Mesodermal cell (in vitro differentiated cells): Measurements from ENCODE around the gene AFTPH.

Experiments
- H3K27ac ChIP-seq: 2 replicates; pipeline ENCODE4 v1.7.0; 2013; ENCODE audit warnings: mild to moderate bottlenecking, low read depth, low read length, moderate library complexity; ENCODE audit not compliant: severe bottlenecking
- H3K36me3 ChIP-seq: 2 replicates; pipeline ENCODE4 v1.7.1; 2013; ENCODE audit warnings: mild to moderate bottlenecking, low read length, moderate library complexity; ENCODE audit not compliant: control insufficient read depth, insufficient read depth
- H3K4me1 ChIP-seq: one replicate; pipeline ENCODE4 v1.7.1; 2013; ENCODE audit warnings: mild to moderate bottlenecking, low read length; ENCODE audit not compliant: insufficient read depth, control insufficient read depth, poor library complexity, severe bottlenecking
- H3K4me3 ChIP-seq: 2 replicates; pipeline ENCODE4 v1.7.0; 2013; ENCODE audit warnings: low read length, control low read depth, mild to moderate bottlenecking; ENCODE audit not compliant: insufficient read depth, poor library complexity, severe bottlenecking; ENCODE audit errors: extremely low read depth
- H3K9me3 ChIP-seq: 2 replicates; pipeline ENCODE4 v1.7.1; 2013; ENCODE audit warnings: mild to moderate bottlenecking, low read length, moderate library complexity; ENCODE audit not compliant: control insufficient read depth
- WGBS, 2 experiments: methylation state at CpG; one replicate each; pipeline ENCODE4 v1.1.5; 2013; ENCODE audit warnings: missing lambda C conversion rate in 2 of 2; ENCODE audit not compliant: insufficient coverage in 2 of 2; 5-methylcytosine and 5-hydroxymethylcytosine counted together

The AFTPH gene

DNA sequence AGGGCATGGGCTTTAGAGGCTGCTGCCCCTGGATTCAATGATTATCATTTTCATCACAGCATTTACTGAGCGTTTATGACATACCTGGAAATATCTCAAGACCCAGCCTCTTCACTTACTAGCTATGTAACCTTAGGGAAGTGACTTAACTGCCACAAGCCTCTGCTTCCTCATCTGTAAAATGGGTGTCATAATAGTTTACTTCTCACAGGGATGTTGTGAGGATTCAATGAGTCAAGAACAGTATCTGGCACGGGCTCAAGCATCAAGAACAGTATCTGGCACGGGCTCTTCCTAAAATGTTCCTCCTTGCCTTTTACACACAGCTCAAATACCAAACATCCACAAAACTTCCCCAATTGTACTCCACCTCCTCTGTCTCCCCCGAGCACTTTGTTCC lies 38.8 kb upstream of the AFTPH start:
- Histone ChIP-seq H3K36me3 (no peaks in the 10 kb centered on the region), H3K4me3 (no peak overlapping the region), H3K9me3 (no peaks in the 10 kb centered on the region), H3K27ac (no peak overlapping the region), H3K4me1 (peaks cover 23% of the 10 kb centered on the region)
- WGBS, 2 experiments, result 85 to 95% methylated on average over 3 of the region's 4 CpGs

DNA sequence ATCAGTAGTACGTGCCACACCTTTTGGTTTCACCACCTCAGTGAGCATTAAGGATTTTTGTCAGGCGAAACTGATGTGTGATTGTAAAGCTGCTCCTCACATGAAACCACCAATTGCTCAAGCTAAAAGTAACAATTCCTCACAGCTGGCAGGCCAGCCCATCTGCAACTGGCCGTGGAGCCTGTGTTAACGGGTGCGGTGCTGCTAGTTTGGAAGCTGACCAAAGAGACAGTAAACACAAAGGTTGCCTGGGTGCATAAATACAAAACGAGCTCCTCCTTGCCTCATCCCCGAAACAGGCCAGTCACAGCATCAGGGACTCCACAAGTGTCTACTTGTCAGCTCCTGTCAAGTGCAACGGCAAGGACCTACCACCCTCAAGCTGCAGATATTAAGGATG lies 38.2 kb upstream of the AFTPH start:
- Histone ChIP-seq H3K9me3 (no peaks in the 10 kb centered on the region), H3K27ac (no peak overlapping the region), H3K36me3 (no peaks in the 10 kb centered on the region), H3K4me3 (no peak overlapping the region), H3K4me1 (peaks cover 23% of the 10 kb centered on the region)
- 83 to 87% methylated on average over 6 to 8 of the region's 8 CpGs for WGBS, 2 experiments

GRCh38 chr2:64487256-64488049 lies 36.7 kb upstream of the AFTPH start:
- 77 to 84% methylated on average over 4 to 5 of the region's 10 CpGs for WGBS, 2 experiments
- peaks cover 22% of the 10 kb centered on the region for H3K4me1 ChIP-seq
- H3K4me3 ChIP-seq, result no peak overlapping the region
- H3K27ac ChIP-seq, result no peak overlapping the region
- no peaks in the 10 kb centered on the region for H3K36me3 ChIP-seq
- no peaks in the 10 kb centered on the region for H3K9me3 ChIP-seq

- Histone ChIP-seq H3K27ac (no peak overlapping the region), H3K36me3 (no peaks in the 10 kb centered on the region), H3K4me1 (peaks cover 17% of the 10 kb centered on the region), H3K9me3 (no peaks in the 10 kb centered on the region), H3K4me3 (no peak overlapping the region)
- 62 to 66% methylated on average over 14 to 16 of the region's 20 CpGs for WGBS, 2 experiments
These were observed 35.8 kb upstream of the AFTPH start for GRCh38 chr2:64488050-64488974.

- Histone ChIP-seq H3K4me3 (no peak overlapping the region), H3K9me3 (no peaks in the 10 kb centered on the region), H3K4me1 (peaks cover 13% of the 10 kb centered on the region), H3K27ac (no peak overlapping the region), H3K36me3 (no peaks in the 10 kb centered on the region)
- WGBS, 2 experiments, result 81 to 85% methylated on average over 3 of the region's 5 CpGs
These were observed 34.9 kb upstream of the AFTPH start for GRCh38 chr2:64489081-64489751.

DNA sequence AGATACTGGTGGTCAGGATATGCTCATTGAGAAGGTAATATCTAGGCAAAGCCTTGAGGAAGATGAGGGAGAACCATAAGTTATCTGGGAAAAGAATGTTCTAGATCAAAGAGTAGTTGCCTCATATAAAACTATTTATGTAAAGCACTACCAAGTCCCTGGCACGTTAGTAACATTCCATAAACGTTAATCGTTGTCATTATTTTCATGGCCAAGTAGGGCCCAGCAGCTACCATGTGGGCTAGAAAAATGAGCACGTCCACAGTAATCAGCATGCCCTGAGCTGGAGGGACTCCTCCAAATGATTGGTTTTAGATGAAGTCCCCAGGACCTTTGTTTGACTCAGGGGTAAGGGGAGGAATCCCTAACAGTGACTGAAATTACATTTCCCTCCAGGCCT lies 32.7 kb upstream of the AFTPH start:
- no peaks in the 10 kb centered on the region for H3K36me3 ChIP-seq
- WGBS, 2 experiments, result 95% methylated on average over 4 of the region's 4 CpGs

GRCh38 chr2:64492272-64492671 lies 31.9 kb upstream of the AFTPH start:
- no peaks in the 10 kb centered on the region for H3K36me3 ChIP-seq
- no peak overlapping the region for H3K4me3 ChIP-seq
- no peak overlapping the region for H3K27ac ChIP-seq
- no peaks in the 10 kb centered on the region for H3K9me3 ChIP-seq
- WGBS, 2 experiments, result no CpG with 5 or more reads among the region's 3 CpGs
- peaks cover 13% of the 10 kb centered on the region for H3K4me1 ChIP-seq

More for the DNA sequence above, 32.7 kb upstream of the AFTPH start:
- Histone ChIP-seq H3K27ac (no peak overlapping the region), H3K4me3 (no peak overlapping the region), H3K9me3 (no peaks in the 10 kb centered on the region), H3K4me1 (peaks cover 13% of the 10 kb centered on the region)

GRCh38 chr2:64492821-64493220 lies 31.3 kb upstream of the AFTPH start:
- Histone ChIP-seq H3K4me3 (no peak overlapping the region), H3K4me1 (peaks cover 13% of the 10 kb centered on the region), H3K27ac (no peak overlapping the region), H3K36me3 (no peaks in the 10 kb centered on the region), H3K9me3 (no peaks in the 10 kb centered on the region)
- 40 to 60% methylated on average over 1 of the region's 3 CpGs for WGBS, 2 experiments

DNA sequence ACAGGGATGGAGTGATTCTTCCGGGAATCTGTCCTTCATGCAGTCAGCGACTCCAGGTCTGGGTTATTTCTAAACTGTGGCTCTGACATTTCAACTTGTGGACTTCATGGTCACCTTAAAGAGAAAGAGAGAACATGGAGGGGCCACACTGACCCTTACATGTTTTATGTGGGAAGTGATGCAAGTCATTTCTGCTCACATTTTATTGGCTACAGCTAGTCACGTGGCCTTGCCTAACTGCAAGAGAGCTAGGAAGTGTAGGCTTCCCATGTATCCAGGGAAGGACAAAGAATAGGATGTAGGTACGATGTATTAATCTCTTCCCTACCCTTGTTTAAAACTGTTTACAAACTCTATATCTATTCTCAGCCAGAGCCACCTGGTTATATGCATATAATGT lies 30.3 kb upstream of the AFTPH start:
- no peak overlapping the region for H3K27ac ChIP-seq
- no peaks in the 10 kb centered on the region for H3K36me3 ChIP-seq
- H3K9me3 ChIP-seq, result no peaks in the 10 kb centered on the region
- peaks cover 9% of the 10 kb centered on the region for H3K4me1 ChIP-seq
- no peak overlapping the region for H3K4me3 ChIP-seq
- 83 to 100% methylated on average over 1 to 3 of the region's 4 CpGs for WGBS, 2 experiments

DNA sequence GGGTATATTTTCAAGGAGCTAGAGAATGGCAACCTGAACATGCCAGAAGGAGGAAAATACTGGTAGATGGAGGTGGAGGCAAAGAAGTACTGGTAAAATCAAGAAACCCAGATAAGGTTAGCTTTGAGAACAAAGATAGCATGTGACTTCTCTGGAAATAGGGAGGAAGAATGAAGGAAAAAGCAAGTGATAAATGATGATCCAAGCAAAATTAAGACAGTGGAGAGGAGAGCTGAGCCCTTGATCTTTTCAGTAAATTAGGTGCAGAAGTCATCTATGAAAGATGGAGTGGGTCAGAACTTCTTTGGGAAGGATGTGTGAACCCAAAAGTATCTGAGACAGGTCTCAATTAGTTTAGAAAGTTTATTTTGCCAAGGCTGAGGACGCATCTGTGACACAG lies 25.7 kb upstream of the AFTPH start:
- 86 to 89% methylated on average over 1 of the region's 1 CpG for WGBS, 2 experiments
- no peak overlapping the region for H3K4me3 ChIP-seq
- no peaks in the 10 kb centered on the region for H3K36me3 ChIP-seq
- H3K9me3 ChIP-seq, result no peaks in the 10 kb centered on the region
- no peak overlapping the region for H3K27ac ChIP-seq
- H3K4me1 ChIP-seq, result no peaks in the 10 kb centered on the region
